ENCODE measurements around the gene CPS1. TPM values are rescaled to one million over a fixed set of nuclear protein-coding genes. Genes with fewer than 3 reads are reported as not detected.

CPS1 gene
- total RNA-seq, 1 experiment from 2014 or later: 14.2 TPM

DNA sequence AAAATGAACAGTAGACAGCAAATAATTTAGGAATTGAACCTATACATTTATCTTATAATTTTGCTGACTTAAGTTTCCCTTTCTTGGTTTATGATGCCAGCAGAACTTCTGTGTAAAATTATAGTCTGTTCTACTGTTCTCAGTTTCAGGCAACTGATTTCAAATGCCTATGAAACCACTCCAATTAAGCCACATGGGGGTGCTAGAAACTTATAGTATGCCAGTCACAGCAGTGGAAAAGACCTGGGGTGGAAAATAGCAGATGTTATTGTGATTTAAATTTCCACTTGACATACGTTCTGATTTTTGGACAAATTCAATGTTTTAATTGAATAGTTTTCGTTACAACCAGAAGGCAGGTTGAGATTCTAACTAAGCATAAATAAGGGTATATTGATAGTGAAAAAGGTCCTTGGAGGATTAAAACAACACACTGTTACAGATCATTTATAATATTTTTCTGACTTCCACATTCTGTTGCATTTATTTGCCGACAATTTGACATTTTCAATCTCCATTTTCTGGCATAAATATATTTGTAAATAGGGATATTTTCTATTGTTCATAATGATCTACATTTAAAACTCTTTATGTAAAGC lies 61.4 kb downstream of the CPS1 start:
- Mint-ChIP-seq H3K27me3 (ENCODE audit: low read depth) (no peaks in the 10 kb centered on the region), H3K27ac (no peak overlapping the region), H3K9me3 (no peaks in the 10 kb centered on the region), H3K36me3 (ENCODE audit: insufficient read depth in 1 of 3, low read depth in 3 of 3) (no peaks in the 10 kb centered on the region; a peak in 1 of 7 replicates), H3K4me3 (no peak overlapping the region), H3K4me1 (peaks cover 26 to 29% of the 10 kb centered on the region in 2 experiments)
- Histone ChIP-seq H3K9me3 (ENCODE audit: control insufficient read depth, low read depth, low read length) (no peaks in the 10 kb centered on the region), H4K91ac (ENCODE audit: insufficient read length, low read depth, low read length) (no peak overlapping the region), H4K5ac (ENCODE audit: insufficient read length, low read depth, low read length) (no peak overlapping the region), H4K8ac (replicated peaks; ENCODE audit: insufficient read length, low read depth, low read length) (no peak overlapping the region), H3K56ac (ENCODE audit: insufficient read length, low read depth, low read length) (no peak overlapping the region), H2BK12ac (ENCODE audit: insufficient read length, low read depth, low read length) (no peak overlapping the region), H3K4me1 (ENCODE audit: insufficient read depth, low read length) (no peaks in the 10 kb centered on the region), H3K14ac (ENCODE audit: insufficient read depth, low read length) (no peak overlapping the region), H3T11ph (ENCODE audit: low read length) (no peak overlapping the region), H2BK15ac (ENCODE audit: low read depth, low read length) (no peak overlapping the region), H2BK20ac (ENCODE audit: low read depth, low read length, poor library complexity, severe bottlenecking) (no peak overlapping the region), H3K18ac (ENCODE audit: insufficient read length, low read depth, low read length) (no peak overlapping the region), H3K79me2 (ENCODE audit: insufficient read depth, low read length) (no peaks in the 10 kb centered on the region), H3K4ac (ENCODE audit: low read depth, low read length) (no peak overlapping the region), H3K4me2 (ENCODE audit: insufficient read depth, insufficient read length, low read length) (no peak overlapping the region), H2AK5ac (ENCODE audit: insufficient read length, low read length) (no peak overlapping the region), H2BK120ac (ENCODE audit: low read depth, low read length, poor library complexity, severe bottlenecking) (no peak overlapping the region), H3K23me2 (ENCODE audit: insufficient read length, low read depth, low read length, poor library complexity, severe bottlenecking) (no peaks in the 10 kb centered on the region), H3K23ac (ENCODE audit: insufficient read length, low read depth, low read length) (no peak overlapping the region), H3K9ac (ENCODE audit: extremely low read depth, insufficient read length, low read length) (no peak overlapping the region), H4K20me1 (ENCODE audit: control insufficient read depth, insufficient read depth, insufficient read length) (no peaks in the 10 kb centered on the region), H2AFZ (ENCODE audit: low read length) (no peak overlapping the region), H2BK5ac (ENCODE audit: insufficient read length, low read length) (no peak overlapping the region), H3K27me3 (ENCODE audit: insufficient read depth, low read length) (no peaks in the 10 kb centered on the region), H3K79me1 (ENCODE audit: insufficient read depth, low read depth, low read length, poor library complexity, severe bottlenecking) (no peaks in the 10 kb centered on the region), H3K27ac (ENCODE audit: insufficient read length, low read depth, low read length) (no peak overlapping the region)
- no CpG with 5 or more reads among the region's 3 CpGs for WGBS (ENCODE audit: extremely low coverage, insufficient read length, low lambda C conversion rate)
- DNase-seq: no peak
- TF ChIP-seq, protein P1, sequence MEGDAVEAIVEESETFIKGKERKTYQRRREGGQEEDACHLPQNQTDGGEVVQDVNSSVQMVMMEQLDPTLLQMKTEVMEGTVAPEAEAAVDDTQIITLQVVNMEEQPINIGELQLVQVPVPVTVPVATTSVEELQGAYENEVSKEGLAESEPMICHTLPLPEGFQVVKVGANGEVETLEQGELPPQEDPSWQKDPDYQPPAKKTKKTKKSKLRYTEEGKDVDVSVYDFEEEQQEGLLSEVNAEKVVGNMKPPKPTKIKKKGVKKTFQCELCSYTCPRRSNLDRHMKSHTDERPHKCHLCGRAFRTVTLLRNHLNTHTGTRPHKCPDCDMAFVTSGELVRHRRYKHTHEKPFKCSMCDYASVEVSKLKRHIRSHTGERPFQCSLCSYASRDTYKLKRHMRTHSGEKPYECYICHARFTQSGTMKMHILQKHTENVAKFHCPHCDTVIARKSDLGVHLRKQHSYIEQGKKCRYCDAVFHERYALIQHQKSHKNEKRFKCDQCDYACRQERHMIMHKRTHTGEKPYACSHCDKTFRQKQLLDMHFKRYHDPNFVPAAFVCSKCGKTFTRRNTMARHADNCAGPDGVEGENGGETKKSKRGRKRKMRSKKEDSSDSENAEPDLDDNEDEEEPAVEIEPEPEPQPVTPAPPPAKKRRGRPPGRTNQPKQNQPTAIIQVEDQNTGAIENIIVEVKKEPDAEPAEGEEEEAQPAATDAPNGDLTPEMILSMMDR (conservative IDR thresholded peaks at IDR 0.05): peak; percentile 82

All from H9 (cell line).